GM19324 (cell line): ENCODE measurements around the gene ZFR.
"Not testable (repeated sequence)": the region's sequence is repeated elsewhere in the genome, so short reads cannot be mapped to it uniquely, and the experiment has no call there.

ENCODE experiments used
- ATAC-seq: cut with Tn5 transposase; IDR thresholded peaks from one replicate; pipeline ENCODE4 v1.9.1; 2021; ENCODE audit warnings: mild to moderate bottlenecking, moderate library complexity; ENCODE audit not compliant: unreplicated experiment, low FRiP score

ZFR gene

GRCh38 chr5:32419791-32420190, 24.7 kb downstream of the ZFR start:
- no peak for ATAC-seq

GRCh38 chr5:32413466-32414263, 30.9 kb downstream of the ZFR start:
- ATAC-seq, result no peak

GRCh38 chr5:32410630-32411029, 33.9 kb downstream of the ZFR start:
- no peak for ATAC-seq

- ATAC-seq, result no peak
Observed at GRCh38 chr5:32406650-32407049, 37.9 kb downstream of the ZFR start.

- no peak for ATAC-seq
Observed at GRCh38 chr5:32405507-32405906, 39.0 kb downstream of the ZFR start.

- no peak for ATAC-seq
Observed at GRCh38 chr5:32403760-32404159, 40.8 kb downstream of the ZFR start.

GRCh38 chr5:32400401-32400800, 44.1 kb downstream of the ZFR start:
- no peak for ATAC-seq

- ATAC-seq, result not testable (repeated sequence)
Observed at GRCh38 chr5:32398754-32399153, 45.8 kb downstream of the ZFR start.

- no peak for ATAC-seq
Observed at GRCh38 chr5:32394981-32395380, 49.6 kb downstream of the ZFR start.

- no peak for ATAC-seq
Observed at GRCh38 chr5:32392039-32392438, 52.5 kb downstream of the ZFR start.

- ATAC-seq, result no peak
Observed at GRCh38 chr5:32390819-32391591, 53.5 kb downstream of the ZFR start.

GRCh38 chr5:32388432-32389129, 56.0 kb downstream of the ZFR start:
- no peak for ATAC-seq

- no peak for ATAC-seq
Observed at GRCh38 chr5:32387841-32388240, 56.7 kb downstream of the ZFR start.

- ATAC-seq, result no peak
Observed at GRCh38 chr5:32387211-32387610, 57.3 kb downstream of the ZFR start.

- no peak for ATAC-seq
Observed at GRCh38 chr5:32384621-32385020, 59.9 kb downstream of the ZFR start.

GRCh38 chr5:32383586-32383985, 61.0 kb downstream of the ZFR start:
- no peak for ATAC-seq

- no peak for ATAC-seq
Observed at GRCh38 chr5:32383065-32383464, 61.5 kb downstream of the ZFR start.

GRCh38 chr5:32379421-32379820, 65.1 kb downstream of the ZFR start:
- ATAC-seq, result no peak

- no peak for ATAC-seq
Observed at GRCh38 chr5:32378966-32379365, 65.6 kb downstream of the ZFR start.

GRCh38 chr5:32369542-32370155, 74.9 kb downstream of the ZFR start:
- no peak for ATAC-seq

GRCh38 chr5:32369032-32369431, 75.5 kb downstream of the ZFR start:
- no peak for ATAC-seq
